GM19099 (cell line): ENCODE data around the gene INSRR.

Experiments
- POLR2A ChIP-seq: IDR thresholded peaks from 3 replicates; pipeline ENCODE4 v1.6.1; 2011; ENCODE audit warnings: low read depth; ENCODE audit not compliant: insufficient read length; ENCODE audit errors: extremely low read depth

INSRR gene

DNA sequence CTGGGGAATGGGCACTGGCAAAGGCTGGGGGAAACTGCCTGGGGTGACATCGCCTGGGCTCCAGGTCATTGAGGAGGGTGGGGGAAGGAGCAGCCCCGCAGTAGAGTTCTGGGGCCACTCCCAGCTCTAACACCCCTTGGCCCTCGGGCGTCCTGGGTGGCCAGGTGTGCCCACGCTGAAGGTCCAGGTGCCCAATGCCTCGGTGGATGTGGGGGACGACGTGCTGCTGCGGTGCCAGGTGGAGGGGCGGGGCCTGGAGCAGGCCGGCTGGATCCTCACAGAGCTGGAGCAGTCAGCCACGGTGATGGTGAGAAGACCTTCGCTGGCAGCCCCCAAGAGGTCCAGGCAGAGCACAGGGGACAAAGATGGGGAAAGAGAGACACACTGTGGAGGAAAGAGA lies 9.4 kb upstream of the INSRR start:
- no peak for TF ChIP-seq POLR2A

DNA sequence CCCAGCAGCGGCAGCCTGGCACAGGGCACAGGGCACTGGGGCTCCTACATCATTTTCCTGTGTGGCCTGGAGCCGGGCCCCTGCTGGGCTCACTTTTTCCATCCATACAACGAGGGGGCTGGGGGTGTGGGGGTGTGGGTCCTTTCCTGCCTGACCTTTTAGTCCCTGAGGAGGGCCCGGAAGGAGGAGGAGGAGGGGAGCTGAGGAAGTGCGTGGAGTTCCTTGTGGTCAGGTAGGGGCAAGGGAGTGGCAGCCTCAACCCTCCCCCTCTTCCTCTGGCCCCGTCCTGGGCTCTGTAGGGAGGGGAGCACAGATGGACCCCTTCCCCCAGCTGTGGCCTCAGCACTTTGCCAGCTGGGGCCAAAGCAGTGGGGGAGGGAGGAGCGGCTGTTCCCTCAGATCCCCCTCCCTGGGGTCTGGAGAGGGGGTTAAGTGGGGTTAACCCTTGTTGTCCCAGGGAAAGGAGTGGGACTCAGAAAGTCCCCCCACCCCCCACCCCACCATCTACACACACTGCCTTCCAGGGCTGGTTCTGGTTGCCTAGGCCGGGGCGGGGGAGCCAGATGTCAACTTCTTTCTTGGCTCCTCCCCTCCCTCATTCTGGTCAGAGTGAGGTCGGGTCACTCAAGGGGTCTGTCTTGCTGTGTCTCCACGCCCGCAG lies 7.5 kb upstream of the INSRR start:
- TF ChIP-seq POLR2A = no peak

DNA sequence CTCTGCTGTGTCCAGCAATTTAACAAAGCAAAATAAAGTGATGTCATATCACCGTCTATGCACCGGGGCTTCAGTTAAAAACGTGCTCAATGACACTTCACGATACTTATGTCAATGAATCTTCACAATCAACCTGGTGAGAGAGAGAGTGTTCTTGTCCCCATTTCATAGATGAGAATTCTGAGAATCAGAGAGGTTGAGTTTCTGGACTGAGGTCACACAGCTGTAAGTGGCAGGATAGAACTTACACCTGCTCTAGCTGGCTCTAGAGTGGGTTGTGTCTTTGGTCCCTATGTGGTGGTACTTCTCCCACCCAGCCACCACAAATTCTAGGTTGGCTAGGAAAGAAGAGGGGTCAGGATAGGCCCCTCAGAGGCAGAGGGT lies 6.9 kb upstream of the INSRR start:
- no peak for TF ChIP-seq POLR2A

DNA sequence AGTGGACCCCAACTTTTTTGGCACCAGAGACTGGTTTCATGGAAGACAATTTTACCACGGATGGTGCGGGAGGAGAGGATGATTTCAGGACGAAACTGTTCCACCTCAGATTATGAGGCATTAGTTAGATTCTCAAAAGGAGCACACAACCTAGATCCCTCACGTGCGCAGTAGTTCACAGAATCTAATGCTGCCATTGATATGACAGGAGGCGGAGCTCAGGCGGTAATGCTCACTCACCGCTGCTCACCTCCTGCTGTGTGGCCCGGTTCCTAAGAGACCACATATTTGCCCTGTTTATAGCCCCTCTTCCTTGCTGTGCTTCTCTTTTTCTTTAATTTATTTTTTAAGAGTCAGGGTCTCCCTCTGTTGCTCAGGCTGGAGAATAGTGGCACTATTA lies 6.3 kb upstream of the INSRR start:
- TF ChIP-seq POLR2A = no peak

DNA sequence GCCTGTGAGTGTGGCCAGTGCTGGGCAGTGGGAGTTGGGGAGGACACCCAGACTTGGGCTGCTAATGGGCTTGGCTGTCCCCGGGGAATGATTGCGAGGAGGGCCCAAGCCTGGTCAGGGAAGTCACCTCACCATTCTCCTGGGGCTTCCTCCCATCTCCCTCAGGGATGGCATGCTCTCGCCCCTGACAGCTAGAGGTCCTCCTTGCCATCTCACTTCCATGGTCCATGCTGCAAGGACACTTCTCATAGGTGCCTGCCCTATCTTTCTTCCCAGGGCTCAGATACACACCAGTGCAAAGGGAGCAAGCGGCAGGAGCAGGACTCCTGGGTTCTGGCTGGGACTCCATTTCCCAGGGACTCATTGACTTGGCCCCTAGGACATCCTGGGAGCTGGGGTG lies 5.9 kb upstream of the INSRR start:
- no peak for TF ChIP-seq POLR2A

DNA sequence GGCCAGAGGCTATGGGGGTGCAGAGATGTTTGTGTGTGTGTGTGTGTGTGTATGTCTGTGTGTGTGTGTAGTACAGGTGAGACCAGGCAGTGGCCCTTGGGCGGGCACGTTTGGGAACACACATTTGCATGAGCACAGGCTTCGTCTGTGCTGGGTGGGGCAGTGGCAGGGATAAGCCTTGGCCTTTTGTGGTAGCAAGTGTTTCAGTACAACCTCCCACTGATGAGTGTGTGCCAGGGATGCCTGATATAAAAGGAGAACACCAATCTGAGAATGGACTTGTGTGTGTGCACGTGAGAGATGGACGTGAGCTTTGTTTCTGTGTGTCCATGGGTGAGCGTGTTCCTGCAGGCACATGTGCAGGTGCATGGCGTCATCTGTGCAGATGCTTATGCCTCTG lies 4.7 kb upstream of the INSRR start:
- TF ChIP-seq POLR2A = no peak

DNA sequence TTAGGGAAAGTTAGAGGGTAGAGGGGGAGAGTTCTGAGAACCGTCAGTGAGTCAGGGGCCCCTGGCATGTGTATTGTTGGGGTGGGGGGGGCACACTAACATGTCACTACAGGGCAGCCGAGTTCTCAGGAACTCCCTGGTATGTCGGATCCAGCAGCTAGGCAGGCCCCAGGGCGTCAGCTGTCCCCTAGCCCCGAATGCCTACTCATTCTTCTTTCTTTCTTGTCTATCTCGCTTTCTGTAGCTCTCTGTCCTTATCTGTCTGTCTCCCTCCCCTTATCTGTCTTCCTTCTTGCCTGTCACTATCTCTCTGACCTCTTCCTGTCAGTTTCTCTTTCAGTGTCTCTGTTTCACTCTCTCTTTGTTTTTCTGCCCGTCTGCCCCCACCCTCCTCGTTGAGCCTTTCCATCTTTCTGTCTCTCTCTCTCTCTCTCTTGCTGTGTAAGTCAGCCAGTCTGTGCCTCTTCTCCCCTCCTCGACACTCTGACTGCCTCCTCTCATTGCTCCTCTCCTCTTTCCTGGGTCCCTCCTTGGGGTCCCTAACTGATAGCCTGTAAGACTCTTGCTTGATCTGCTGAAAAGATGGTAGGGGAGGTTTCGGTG lies 4.2 kb upstream of the INSRR start:
- TF ChIP-seq POLR2A = no peak

DNA sequence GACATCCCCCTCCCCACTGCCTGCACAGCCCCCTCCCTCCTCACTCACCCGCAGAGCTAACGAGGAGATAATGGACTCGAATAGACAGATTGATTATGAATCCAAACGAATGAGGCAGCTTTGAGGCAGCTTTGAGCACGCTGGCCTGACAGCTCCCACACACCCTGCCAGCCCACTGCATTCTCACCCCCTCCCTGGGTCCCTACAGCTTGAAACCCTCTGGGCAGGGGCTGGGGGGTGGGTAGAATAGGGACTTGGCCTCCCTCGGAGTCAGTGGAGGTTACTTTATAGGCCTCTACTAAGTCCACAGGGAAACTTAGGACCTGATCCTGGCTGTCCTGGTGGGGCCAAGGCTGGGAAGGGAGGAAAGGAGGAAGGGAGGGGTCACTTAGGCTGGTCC lies 3.7 kb upstream of the INSRR start:
- no peak for TF ChIP-seq POLR2A

DNA sequence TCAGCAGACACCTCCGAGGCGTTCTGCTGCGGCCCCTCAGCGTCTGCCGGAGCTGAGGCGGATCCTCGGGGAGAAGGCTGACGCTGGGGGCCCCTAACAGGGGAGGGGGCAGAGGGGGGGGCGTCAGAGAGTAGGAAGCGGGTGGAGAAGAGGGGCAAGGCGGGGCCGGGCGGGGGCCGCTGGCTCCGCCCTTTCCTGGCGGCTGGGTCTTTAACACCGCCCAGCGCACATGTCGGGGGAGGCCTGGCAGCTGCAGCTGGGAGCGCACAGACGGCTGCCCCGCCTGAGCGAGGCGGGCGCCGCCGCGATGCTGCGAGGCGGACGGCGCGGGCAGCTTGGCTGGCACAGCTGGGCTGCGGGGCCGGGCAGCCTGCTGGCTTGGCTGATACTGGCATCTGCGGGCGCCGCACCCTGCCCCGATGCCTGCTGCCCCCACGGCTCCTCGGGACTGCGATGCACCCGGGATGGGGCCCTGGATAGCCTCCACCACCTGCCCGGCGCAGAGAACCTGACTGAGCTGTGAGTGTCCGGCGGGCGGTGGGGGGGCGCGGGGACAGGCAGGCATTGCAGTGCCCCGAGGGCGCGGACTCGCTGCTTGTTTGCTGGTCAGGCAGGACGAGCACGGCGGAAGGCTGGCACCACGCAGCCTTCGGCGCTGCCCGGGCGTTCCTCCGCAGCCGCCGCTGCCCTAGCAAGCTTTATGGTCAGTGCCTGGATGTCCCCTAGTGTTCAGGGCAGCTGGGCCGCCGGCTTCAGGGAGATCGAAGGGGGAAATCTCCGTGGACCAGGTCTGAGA lies 1.9 kb upstream of the INSRR start, which contains the start of gene NTRK1:
Gene NTRK1, plus strand, starts transcription at position 238 of the 796 bp plus-strand sequence. Its CDS starts 70 bp downstream, at position 308.
- TF ChIP-seq POLR2A = no peak

DNA sequence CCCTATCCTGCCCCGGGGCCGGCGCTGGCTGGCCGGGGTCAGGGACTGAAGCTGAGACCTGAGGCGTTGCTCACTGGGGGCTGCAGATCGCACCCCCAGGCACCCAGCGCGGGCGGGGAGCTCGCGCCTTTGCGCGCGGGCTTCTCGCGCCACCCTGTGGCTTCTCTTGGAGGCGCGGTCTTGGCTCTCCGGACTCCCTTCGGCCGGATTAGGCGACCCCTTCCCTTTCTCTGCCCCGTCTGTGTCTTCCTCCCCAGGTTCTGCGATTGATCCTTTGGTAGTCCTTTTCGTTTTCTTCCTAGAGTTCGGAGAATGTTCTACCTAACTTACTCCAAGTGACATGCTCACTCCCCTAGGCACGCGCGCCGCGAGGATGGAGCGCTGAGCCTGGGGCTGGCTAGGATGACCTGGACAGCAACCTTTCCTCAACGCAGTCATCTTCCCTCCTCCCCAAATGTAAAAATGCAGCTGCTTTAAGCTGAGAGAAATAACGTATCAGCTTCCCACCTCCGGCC lies 1.3 kb upstream of the INSRR start:
- no peak for TF ChIP-seq POLR2A

DNA sequence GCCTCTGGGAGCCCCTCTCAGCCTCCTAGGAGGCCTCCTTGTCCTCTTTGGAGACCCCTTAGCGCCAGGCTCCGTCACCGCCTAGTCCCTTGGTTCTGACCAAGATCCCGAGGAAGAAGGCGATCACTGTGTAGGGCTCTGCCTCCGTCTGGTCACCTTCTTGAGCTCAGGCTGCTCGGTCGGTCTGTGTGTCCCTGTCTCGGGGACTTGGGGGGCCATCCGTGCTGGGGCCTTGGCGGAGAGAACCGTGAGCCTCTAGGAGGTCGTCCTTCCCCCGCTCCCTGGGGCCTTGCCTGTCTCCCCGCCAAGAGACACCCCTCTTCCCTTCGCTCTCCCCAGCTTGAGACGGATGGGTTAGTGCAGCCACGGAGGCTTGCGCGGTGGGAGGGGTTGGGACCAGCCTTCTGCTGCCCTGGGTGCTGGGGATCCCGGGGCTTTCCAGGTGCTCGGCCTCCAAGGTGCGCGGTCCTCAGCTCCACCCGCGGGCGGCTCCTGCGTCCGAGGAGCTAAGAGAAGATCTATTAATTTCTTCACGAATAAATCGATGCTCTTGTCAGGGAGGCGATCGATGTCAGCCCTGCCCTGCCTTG lies 701 bp upstream of the INSRR start:
- no peak for TF ChIP-seq POLR2A

DNA sequence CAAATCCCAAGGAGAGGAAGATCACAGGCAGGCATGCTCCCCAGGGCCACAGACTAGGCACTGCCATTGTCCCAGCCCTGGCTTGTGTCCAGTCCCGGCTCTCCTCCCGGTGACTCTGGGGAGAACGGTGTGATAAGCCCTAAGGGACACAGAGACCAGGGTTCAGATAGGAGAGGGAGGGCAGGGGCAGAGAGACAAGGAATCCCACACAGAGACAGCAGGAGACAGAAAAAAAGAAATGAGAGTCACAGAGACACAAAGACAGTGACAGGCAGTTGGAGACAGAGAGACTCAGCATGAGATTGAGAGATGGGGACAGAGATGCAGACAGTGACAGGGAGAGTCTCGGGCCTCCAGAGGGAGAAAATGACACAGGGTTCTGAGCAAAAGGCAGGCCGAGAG lies 361 bp downstream of the INSRR start:
- no peak for TF ChIP-seq POLR2A

DNA sequence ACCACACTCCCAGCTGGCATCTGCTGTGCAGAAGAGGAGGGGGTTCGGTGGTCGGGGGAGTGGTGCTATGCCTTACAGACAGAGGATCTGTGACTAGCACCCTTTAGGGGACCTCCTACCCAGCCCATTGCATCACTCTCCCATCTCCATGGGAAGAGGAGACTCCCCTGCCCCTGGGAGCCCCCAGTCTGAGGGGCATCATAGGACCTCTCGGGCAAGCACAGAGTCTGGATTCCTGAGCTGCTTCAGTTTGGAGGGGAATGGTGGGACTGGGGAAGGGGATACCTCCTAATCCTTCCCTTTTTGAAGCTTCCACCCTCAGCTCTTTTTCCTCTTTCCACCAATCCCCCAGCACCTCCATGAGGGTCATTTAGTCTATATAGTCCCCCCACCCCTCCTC lies 1.4 kb downstream of the INSRR start:
- no peak for TF ChIP-seq POLR2A

DNA sequence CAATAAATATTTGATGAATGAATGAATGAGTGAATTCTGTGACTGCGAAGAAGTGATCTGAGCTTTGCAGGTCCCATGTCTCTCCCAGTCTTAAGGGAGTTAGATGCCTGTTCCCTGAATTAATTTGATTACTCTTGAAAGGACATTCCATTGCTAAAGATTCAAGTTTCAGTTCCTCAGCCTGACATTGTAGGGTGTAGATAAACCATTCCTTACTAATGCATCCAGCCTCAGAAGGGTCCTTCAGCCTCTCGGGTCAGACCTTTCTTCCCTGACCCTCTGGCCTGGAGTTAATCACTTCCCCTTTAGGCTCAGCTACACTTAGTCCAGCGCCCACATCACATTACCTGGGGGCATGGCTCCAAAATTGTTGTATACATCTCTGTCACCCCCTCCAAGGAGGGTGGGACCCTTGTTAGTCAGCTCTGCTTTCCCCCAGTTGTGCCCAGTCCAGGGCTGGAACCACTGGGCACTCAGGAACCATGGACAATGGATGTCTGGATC lies 2.6 kb downstream of the INSRR start:
- no peak for TF ChIP-seq POLR2A

DNA sequence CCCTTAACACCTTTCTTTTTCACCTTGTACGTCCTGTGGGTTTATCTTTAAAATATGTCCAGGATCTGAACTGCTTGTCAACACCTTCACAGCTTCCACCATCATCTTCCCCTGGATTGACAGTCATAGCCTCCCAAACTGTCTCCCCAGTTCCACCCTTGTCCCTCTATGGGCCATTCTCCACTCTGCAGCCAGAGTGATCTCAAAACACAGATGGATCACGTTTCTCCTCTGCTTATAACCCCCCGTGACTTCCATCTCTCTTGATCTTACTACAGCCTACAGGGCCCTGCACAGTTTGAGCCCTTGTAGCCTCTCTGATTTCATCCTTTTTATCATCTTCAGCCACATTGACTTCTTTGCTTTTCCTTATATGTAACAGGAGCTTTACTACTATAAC lies 4.3 kb downstream of the INSRR start:
- TF ChIP-seq POLR2A = no peak
